AG04449 (cell line): ENCODE measurements around the gene ATP2A3.

Experiments used
- CTCF ChIA-PET: fragments of 350-600 bp; formaldehyde crosslinking; extraction: SDS; loops from one replicate; lab custom pipeline; 2021; ENCODE audit warnings: antibody characterized with exemption; lab: Yijun Ruan, JAX
- POLR2A ChIA-PET: fragments of 400-600, 350-600 bp; formaldehyde crosslinking; extraction: SDS; loops from one replicate; lab custom pipeline; 2020; ENCODE audit warnings: antibody characterized with exemption, inconsistent platforms; lab: Yijun Ruan, JAX
- DNase-seq: peaks from one replicate; pipeline ENCODE4 v3.0.0-alpha.2; 2010; ENCODE audit warnings: low read depth, low spot score
- H3K4me3 ChIP-seq: 2 replicates; pipeline ENCODE4 v1.5.1; 2011; ENCODE audit warnings: low read depth, mild to moderate bottlenecking, control low read depth, low read length
- TF ChIP-seq, protein P1 (sequence below): IDR thresholded peaks from one replicate; pipeline ENCODE4 v1.5.1; 2011; ENCODE audit warnings: mild to moderate bottlenecking, moderate library complexity, low read length, control low read depth, inconsistent platforms; ENCODE audit not compliant: insufficient read depth; ENCODE audit errors: missing control alignments

ATP2A3 gene

DNA sequence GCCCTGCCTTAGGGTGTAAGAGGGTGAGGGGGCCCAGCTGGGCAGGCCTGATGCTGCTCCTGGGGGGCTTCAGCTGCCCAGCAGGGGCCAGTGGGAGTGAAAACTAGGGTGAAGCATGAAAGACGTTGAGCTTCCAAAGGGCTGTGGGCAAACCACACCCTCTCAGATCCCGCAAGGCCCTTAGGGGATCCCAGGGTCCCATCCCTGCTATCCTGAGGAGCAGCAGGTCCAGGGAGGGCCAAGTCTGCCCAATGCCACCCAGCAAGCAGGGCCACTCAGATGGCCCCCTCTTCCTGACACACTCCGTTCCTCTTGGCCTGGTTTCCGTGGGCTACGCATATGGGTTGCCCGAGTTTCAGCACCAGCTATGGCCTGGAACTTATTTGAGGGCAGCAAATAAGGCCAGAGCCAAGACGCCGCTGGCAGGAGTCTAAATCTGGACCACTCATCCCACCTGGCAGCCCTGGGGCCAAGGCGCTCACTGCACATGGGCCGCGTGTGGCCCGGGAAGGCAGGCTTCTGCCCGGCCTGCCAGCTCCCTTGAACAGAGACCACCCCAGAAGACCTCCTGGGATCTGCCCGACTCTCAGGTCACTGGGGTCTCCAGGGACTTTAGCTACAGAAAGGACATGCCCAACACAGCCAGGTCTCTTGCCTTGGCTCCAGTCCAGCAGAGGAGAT lies 4.2 kb downstream of the ATP2A3 start:
- no peak for DNase-seq
- CTCF ChIA-PET, result interaction anchor here (0.8 to 1.5 kb wide), 2 partner anchors 46 to 114 kb away, joined by 4 read pairs; no protein-coding TSS in a partner anchor
- no peak overlapping the region for H3K4me3 ChIP-seq
- POLR2A ChIA-PET, result no interaction called here
- TF ChIP-seq, protein P1, sequence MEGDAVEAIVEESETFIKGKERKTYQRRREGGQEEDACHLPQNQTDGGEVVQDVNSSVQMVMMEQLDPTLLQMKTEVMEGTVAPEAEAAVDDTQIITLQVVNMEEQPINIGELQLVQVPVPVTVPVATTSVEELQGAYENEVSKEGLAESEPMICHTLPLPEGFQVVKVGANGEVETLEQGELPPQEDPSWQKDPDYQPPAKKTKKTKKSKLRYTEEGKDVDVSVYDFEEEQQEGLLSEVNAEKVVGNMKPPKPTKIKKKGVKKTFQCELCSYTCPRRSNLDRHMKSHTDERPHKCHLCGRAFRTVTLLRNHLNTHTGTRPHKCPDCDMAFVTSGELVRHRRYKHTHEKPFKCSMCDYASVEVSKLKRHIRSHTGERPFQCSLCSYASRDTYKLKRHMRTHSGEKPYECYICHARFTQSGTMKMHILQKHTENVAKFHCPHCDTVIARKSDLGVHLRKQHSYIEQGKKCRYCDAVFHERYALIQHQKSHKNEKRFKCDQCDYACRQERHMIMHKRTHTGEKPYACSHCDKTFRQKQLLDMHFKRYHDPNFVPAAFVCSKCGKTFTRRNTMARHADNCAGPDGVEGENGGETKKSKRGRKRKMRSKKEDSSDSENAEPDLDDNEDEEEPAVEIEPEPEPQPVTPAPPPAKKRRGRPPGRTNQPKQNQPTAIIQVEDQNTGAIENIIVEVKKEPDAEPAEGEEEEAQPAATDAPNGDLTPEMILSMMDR, result no peak

DNA sequence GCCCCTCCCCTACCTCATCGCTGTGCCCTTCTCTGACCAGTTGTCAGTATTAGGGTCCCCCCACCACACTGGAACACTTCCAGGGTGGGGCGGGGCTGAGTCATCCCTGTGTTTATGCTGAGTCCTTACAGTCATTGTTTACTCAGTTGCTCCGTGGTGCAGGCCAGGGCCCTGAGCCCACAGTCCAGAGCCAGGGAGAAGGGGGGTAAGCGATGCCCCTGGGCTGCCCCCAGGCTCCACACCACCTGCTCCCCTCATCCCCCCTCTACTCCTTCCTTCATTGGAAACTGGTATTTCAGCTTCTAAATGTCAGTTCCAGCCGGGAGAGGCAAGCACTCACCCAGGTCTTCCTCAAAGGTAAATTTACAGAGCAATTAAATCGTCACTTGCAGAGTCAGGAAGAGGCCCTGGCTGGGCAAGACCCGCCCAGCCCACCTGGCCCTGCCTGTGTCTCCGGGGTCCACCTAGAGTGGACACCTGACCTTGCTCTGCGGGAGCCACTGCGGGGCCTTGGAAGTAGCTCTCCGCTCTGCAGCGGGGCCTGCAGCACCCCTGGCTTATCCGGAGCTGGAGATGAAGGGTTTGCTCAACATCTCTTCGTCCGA lies 4.8 kb downstream of the ATP2A3 start:
- no peak overlapping the region for H3K4me3 ChIP-seq
- no peak for DNase-seq
- TF ChIP-seq, protein P1, result no peak
- CTCF ChIA-PET, result interaction anchor here (0.8 to 1.5 kb wide), 2 partner anchors 46 to 113 kb away, joined by 4 read pairs; no protein-coding TSS in a partner anchor
- POLR2A ChIA-PET, result no interaction called here

DNA sequence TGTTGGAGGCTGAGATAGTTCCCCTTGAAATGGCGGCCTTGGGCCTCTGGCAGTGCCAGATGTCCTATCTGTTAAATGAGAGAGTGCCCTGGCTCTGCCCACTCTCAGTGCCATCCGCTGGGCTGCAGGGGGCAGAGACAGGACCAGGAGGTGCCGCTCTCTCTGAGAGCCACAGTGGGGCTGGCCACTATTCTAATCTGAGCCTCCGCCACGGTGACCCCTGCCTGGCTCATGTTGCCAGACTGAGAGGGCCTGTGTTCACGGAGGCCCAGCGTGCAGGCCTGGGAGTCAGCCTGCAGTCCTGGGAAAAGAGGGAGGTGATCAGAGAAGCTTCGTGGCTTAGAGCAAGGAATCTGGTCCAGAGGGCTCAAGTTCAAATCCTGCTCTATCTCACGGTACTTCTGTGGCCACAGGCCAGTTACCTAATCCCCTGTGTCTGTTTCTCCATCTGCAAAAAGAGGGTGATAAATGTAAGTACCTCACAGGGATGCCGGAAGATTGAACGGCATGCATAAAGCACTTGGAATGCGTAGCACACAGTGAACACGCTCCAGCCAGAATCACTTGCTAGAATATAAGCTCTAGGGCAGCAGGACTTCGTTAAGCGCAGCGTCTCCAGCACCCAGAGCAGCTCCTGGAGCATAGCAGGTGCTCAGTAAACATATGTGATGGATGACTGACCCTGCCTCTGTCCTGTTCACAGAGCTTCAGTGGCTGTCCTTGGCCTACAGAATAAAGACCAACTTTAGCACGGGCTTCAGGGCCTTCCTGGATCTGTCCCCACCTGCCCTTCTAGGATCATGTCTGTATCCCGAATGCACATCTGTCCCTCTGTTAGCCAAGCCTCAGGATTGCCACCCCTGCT lies 6.3 kb downstream of the ATP2A3 start:
- H3K4me3 ChIP-seq, result no peak overlapping the region
- ChIA-PET CTCF (no interaction called here), POLR2A (no interaction called here)
- TF ChIP-seq, protein P1, result no peak
- DNase-seq, result no peak

DNA sequence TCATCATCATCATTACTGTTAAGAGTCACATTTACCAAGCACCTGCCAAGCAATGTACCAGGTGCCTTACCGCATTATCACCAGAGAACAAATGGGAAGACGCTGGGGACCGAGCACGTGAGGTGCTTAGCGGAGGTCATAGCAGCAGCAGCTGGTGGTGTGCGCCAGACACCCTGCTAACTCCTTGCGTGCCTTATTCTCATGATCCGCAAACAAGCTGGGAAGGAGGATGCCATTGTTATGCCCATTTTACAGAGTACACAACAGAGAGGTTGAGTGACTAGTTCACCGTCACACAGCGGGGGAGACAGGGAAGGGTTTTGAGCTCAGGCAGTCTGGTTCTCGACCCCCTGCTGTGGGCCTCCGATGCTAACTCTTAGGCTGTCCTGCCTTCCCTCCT lies 7.3 kb downstream of the ATP2A3 start:
- ChIA-PET POLR2A (no interaction called here), CTCF (interaction anchor here (0.9 kb wide), 1 partner anchor 8 kb away, joined by 3 read pairs; no protein-coding TSS in a partner anchor)
- H3K4me3 ChIP-seq, result no peak overlapping the region
- TF ChIP-seq, protein P1, result no peak
- DNase-seq, result no peak

DNA sequence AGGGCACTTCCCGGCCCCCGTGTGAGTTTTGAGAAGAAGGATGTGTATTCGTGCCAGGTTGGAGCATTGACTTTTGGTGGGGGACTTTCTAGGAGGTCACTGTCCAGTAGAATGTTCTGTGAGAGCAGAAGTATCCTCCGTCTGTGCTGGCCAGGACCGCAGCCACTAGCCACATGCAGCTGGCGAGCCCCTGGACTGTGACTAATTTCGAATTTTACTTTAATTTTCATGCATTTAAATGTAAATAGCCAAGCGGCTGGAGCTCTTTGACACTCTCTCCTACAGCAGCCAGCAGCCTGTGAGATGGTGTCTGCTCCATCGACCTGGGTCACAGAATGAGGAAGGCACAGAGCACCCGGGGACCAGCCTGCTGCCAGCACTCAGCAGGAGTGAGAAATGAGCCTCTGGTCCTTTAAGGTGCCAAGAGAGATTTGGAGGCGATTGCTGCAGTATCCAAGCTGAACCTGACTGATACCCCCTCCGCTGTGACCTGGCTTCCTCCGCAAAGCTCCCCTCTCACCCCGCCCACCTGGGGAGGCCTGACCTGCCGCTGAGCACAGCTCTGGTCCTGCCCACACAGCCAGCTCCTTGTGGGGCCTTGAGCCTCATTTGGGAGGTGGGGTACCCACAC lies 7.8 kb downstream of the ATP2A3 start:
- no peak overlapping the region for H3K4me3 ChIP-seq
- TF ChIP-seq, protein P1, result no peak

More for the DNA sequence above, 7.8 kb downstream of the ATP2A3 start:
- CTCF ChIA-PET, result interaction anchor here (0.9 kb wide), 1 partner anchor 9 kb away, joined by 3 read pairs; no protein-coding TSS in a partner anchor
- DNase-seq, result no peak
- POLR2A ChIA-PET, result no interaction called here
